ENCODE results near the gene MLN. TPM values are rescaled to one million over a fixed set of nuclear protein-coding genes. Genes with fewer than 3 reads are reported as not detected.

The MLN gene
- total RNA-seq, 1 donor, result not detected

GRCh38 chr6:33778444-33779121 is 25.2 kb downstream of the MLN start:
- no peak overlapping the region for H3K4me3 ChIP-seq (ENCODE audit: low read depth, low read length)
- TF ChIP-seq CTCF (IDR thresholded peaks at IDR 0.05; ENCODE audit: insufficient read depth, low read depth, low read length), result no peak
- no peak for DNase-seq (ENCODE audit: low read depth)

GRCh38 chr6:33777398-33778388 is 26.1 kb downstream of the MLN start:
- H3K4me3 ChIP-seq (ENCODE audit: low read depth, low read length), result no peak overlapping the region
- DNase-seq (ENCODE audit: low read depth), result no peak
- TF ChIP-seq CTCF (IDR thresholded peaks at IDR 0.05; ENCODE audit: insufficient read depth, low read depth, low read length), result no peak

- DNase-seq (ENCODE audit: low read depth), result no peak
- no peak overlapping the region for H3K4me3 ChIP-seq (ENCODE audit: low read depth, low read length)
- no peak for TF ChIP-seq CTCF (IDR thresholded peaks at IDR 0.05; ENCODE audit: insufficient read depth, low read depth, low read length)
Measured at GRCh38 chr6:33776764-33777163, 27.0 kb downstream of the MLN start.

- no peak for DNase-seq (ENCODE audit: low read depth)
- TF ChIP-seq CTCF (IDR thresholded peaks at IDR 0.05; ENCODE audit: insufficient read depth, low read depth, low read length), result no peak
- no peak overlapping the region for H3K4me3 ChIP-seq (ENCODE audit: low read depth, low read length)
Measured at GRCh38 chr6:33776186-33776585, 27.6 kb downstream of the MLN start.

GRCh38 chr6:33774774-33775173 is 29.0 kb downstream of the MLN start:
- DNase-seq (ENCODE audit: low read depth), result no peak
- H3K4me3 ChIP-seq (ENCODE audit: low read depth, low read length), result no peak overlapping the region
- no peak for TF ChIP-seq CTCF (IDR thresholded peaks at IDR 0.05; ENCODE audit: insufficient read depth, low read depth, low read length)

GRCh38 chr6:33772902-33773472 is 30.8 kb downstream of the MLN start:
- no peak overlapping the region for H3K4me3 ChIP-seq (ENCODE audit: low read depth, low read length)
- DNase-seq (ENCODE audit: low read depth), result no peak
- TF ChIP-seq CTCF (IDR thresholded peaks at IDR 0.05; ENCODE audit: insufficient read depth, low read depth, low read length), result no peak

Data from fibroblast of villous mesenchyme (primary cell).